GM21526 (cell line): ENCODE data around the gene KCNAB3.

Source experiments
- ATAC-seq: cut with Tn5 transposase; IDR thresholded peaks from one replicate; pipeline ENCODE4 v1.9.1; 2021; ENCODE audit warnings: moderate library complexity; ENCODE audit not compliant: unreplicated experiment, low FRiP score

Gene KCNAB3

GRCh38 chr17:7943291-7943690, 13.6 kb upstream of the KCNAB3 start:
- ATAC-seq: no peak

- no peak for ATAC-seq
Measured at GRCh38 chr17:7940743-7941142, 11.1 kb upstream of the KCNAB3 start.

DNA sequence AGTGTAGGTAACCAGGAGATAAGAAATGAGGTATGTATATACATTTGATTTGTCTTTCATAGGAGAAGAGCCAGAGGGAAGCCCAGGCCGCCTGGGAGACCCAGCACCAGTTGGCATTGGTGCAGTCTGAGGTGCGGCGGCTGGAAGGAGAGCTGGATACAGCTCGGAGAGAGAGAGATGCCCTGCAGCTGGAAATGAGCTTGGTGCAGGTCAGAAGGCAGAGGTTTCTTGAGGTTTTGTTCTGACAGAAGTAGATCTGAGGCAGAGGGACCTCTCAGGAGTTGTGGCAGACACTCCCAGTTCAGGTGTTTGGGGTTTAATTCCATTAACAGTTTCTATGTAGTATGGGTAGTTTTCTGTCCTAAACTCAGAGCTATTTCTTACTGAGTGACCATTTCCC, 10.4 kb upstream of the KCNAB3 start:
- ATAC-seq: no peak

GRCh38 chr17:7935859-7936258, 6.2 kb upstream of the KCNAB3 start:
- no peak for ATAC-seq

DNA sequence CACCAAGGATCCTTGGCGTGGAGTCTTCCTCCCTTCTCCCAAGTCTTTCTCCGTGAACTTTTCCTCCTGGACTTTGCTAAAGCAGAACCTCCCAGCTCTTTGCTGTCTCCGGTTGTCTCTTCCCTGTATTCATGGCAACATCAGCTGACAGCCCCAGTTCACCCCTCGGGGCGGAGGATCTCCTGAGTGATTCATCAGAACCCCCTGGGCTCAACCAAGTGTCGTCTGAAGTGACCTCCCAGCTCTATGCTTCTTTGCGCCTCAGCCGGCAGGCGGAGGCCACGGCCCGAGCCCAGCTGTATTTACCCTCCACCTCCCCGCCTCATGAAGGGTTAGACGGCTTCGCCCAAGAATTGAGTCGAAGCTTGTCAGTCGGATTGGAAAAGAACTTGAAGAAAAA, 3.3 kb upstream of the KCNAB3 start:
- no peak for ATAC-seq

GRCh38 chr17:7932483-7932891, 2.8 kb upstream of the KCNAB3 start:
- peak; percentile 8 for ATAC-seq

DNA sequence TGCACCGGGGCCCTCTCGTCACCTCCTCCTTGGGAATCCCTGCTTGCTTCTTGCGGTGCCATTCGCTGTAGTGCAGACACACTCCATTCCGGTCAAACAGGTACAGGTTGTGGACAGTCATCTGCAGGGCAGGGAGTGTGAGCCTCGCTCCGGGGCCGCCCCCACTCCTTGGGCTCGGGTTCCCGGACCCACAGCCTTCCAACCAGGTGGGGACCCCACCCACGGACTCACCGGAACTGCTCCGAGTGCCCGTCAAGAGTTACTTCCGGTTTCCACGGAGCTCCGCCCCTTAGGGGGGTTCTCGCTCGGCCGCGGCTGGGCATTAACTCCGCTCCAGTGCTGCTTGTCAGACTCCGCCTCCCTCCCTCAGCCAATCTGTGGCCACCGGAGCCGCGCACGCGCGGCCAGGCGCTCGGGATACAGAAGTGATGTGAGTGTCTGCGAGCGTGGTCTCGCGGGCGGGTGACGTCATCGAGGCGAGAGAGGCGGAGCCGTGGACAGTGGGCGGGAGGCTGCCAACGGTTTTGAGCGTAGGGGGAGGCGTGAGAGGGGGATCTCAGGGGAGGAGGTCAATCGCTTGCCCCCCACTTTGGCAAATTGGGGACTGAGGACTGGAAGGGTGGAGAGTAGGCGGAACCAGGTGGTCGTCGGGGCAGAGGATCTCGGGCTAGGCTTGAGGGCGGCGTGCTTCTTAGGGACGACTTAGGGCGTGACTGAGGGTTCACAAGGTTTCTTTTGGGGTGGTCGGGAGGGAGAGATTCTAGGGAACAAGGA, 2.2 kb upstream of the KCNAB3 start, which contains the start of the genes CNTROB and TRAPPC1:
CNTROB (plus strand) TSS at position 498 of the 774 bp plus-strand sequence. CDS start 874 bp downstream, outside the sequence.
TRAPPC1 (minus strand) TSS at position 238 of the 774 bp plus-strand sequence; CDS start at position 121, 117 bp downstream.
- peak; percentile 87 for ATAC-seq

GRCh38 chr17:7930841-7931631, 1.4 kb upstream of the KCNAB3 start:
- ATAC-seq: no peak

- ATAC-seq: no peak
Measured at GRCh38 chr17:7927596-7927995, 2.1 kb downstream of the KCNAB3 start.

GRCh38 chr17:7922845-7923628, 6.6 kb downstream of the KCNAB3 start:
- ATAC-seq: no peak

- no peak for ATAC-seq
Measured at GRCh38 chr17:7922269-7922844, 7.3 kb downstream of the KCNAB3 start.

DNA sequence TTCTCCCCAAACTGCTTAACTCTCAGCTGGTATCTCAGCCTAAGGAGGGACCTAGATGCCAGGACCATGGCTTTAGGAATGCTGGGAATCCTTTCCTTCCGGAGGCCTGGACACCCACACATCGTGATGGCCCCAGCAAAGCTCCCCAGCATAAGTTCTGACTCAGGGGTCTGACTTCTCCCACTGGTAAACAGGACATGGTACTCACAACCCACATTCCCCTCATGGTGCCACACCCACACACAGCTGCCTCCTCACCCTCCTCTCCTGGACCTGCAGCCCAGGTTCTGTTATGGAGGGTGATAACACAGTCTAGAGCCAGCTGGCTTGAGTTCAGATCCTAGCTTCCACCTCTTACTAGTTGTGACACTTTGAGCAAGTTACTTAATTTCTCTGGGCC, 12.8 kb downstream of the KCNAB3 start:
- no peak for ATAC-seq

GRCh38 chr17:7916385-7916682, 13.3 kb downstream of the KCNAB3 start:
- no peak for ATAC-seq

DNA sequence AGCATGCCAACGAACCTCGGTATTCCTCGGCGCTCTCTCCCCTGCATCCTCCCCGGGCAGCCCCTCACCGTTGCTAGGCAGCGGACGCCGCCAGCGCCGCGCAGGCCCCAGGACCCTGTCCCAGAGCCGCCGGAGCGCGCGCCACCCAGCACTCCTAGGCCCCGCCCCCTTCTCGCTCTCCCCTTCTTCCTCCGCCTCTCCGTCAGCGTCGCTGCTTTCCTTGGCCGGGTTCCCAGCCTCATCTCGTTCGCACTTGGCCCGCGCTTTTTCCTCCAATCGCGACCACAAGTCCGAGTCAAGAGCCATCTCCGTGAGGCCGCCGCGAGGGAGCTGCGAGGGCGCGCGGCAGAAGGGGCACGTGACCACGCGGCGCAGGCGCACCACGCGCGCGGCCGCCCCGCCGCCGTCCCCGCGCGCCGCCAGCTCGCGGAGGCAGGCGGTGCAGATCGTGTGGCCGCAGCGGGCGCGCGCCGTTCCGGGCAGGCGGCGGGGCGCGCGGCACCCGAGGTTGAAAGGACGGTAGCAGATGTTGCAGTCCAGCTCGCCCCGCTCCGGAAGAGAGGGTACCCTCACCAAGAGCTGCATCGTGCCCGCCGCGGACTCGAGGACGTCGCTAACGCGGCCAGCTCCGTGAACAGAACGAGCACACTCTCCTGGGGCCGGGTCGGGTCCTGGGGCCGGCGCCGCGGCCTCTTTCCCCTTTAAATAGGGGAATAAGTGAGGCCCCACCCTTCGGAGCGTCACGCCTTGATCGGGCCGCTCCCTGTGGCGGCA, 13.9 kb downstream of the KCNAB3 start, which contains the start of gene RNF227:
RNF227 (minus strand) TSS at position 679 of the 774 bp plus-strand sequence; CDS start at position 585, 94 bp downstream.
- peak; percentile 61 for ATAC-seq

- ATAC-seq: no peak
Measured at GRCh38 chr17:7915179-7915610, 14.5 kb downstream of the KCNAB3 start.

DNA sequence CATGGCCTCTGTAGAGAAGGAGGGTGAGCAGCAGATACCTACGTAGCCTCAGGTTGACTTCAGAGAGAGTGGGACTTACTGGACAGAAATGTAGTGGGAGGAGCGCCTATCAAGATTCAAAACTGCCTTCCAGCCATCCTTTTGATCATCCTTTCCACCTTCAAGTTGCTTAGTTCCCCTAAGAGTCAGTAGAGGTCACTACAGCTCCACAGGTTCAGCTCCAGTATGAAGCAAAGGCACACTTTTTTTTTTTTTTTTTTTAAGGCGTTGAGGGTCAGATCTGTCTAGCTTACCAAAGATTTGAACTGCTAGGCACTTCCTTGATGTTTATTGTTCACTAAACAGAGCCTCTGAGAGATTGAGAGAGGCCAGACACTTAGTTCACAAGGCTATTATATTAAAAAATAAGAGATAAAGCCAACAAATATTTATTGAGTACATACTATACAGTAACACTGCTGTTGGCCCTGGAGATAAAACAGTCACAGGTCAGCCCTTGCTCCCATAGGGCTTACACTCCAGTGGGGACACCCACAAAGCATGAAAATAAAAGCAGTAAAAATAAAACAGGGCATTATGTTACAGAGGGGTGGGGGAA, 16.6 kb downstream of the KCNAB3 start:
- ATAC-seq: no peak

DNA sequence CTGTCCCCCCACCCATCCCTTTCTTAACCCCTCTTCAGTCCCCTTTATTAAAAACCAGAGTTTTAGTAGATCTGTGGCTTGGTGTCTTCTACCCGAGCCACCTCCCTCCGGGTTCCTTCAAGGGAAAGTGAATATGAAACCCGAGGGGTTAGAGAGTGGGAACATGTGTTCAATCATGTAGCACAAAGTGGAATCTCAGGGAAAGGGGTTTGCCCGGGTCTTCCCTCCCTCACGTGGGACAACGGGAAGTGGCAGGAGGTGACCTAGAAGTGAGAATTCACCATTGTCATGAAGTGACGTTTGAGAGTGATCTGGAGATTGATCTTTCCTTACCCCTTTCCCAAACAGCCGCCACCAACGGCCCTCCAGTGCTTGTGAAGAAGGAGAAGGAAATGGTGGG, 18.5 kb downstream of the KCNAB3 start:
- no peak for ATAC-seq

GRCh38 chr17:7910711-7911110, 18.9 kb downstream of the KCNAB3 start:
- no peak for ATAC-seq

- ATAC-seq: no peak
Measured at GRCh38 chr17:7910281-7910680, 19.4 kb downstream of the KCNAB3 start.
